Stomach (tissue), 9 donors: ENCODE results near the gene OPN5. TPM values are rescaled to one million over a fixed set of nuclear protein-coding genes. Genes with fewer than 3 reads are reported as not detected.

Experiments
- DNase-seq, 2 donors: peaks; one replicate each; pipeline versions ENCODE4 v3.0.0 to v3.0.0-alpha.2; 2013 to 2019
- H3K27ac ChIP-seq, 5 donors: fragments of 200-600 bp in 4 of 5; sonication (generic) in 4 of 5; one replicate each; pipeline ENCODE4 v1.5.1; 2013 to 2019; ENCODE audit warnings: mild to moderate bottlenecking in 1 of 5, moderate library complexity in 1 of 5
- H3K27me3 ChIP-seq, 3 donors: fragments of 200-600 bp; sonication (generic); one replicate each; pipeline ENCODE4 v1.5.1; 2017 to 2019; ENCODE audit warnings: mixed run types in 1 of 3
- H3K36me3 ChIP-seq, 4 donors: fragments of 200-600 bp; sonication (generic); 1 replicate in 3 of 4; 2 replicates in 1 of 4; pipeline ENCODE4 v1.5.1; 2016 to 2019
- H3K4me1 ChIP-seq, 4 donors: fragments of 200-600 bp; sonication (generic); one replicate each; pipeline ENCODE4 v1.5.1; 2016 to 2019
- H3K4me3 ChIP-seq, 4 donors: fragments of 200-600 bp; sonication (generic) in 3 of 4; one replicate each; pipeline ENCODE4 v1.5.1; 2016 to 2019; ENCODE audit warnings: mild to moderate bottlenecking in 1 of 4
- H3K9me3 ChIP-seq, 4 donors: fragments of 200-600 bp; sonication (generic); one replicate each; pipeline ENCODE4 v1.5.1; 2016 to 2019
- CTCF ChIP-seq, 7 experiments: fragments of 450-650 bp in 4 of 7; fragments of 200-600 bp in 3 of 7; sonication (generic) in 3 of 7; IDR thresholded peaks; one replicate each; pipeline ENCODE4 v1.5.1; 2016 to 2019; ENCODE audit warnings: antibody characterized with exemption in 7 of 7, control low read depth in 2 of 7, mild to moderate bottlenecking in 1 of 7
- EP300 ChIP-seq: sonication (generic); formaldehyde crosslinking; IDR thresholded peaks from one replicate; pipeline ENCODE4 v1.6.1; 2017; ENCODE audit warnings: antibody characterized with exemption
- POLR2A ChIP-seq, 4 donors: fragments of 450-650 bp; IDR thresholded peaks; one replicate each; pipeline ENCODE4 v1.6.1; 2016; ENCODE audit warnings: antibody characterized with exemption in 4 of 4, control low read depth in 2 of 4, mild to moderate bottlenecking in 1 of 4, moderate library complexity in 1 of 4
- POLR2AphosphoS5 ChIP-seq, 3 donors: sonication (generic); formaldehyde crosslinking; IDR thresholded peaks; one replicate each; pipeline ENCODE4 v1.6.1; 2016; ENCODE audit warnings: antibody characterized with exemption in 3 of 3
- WGBS, 5 donors: extraction: QIAGEN DNeasy Blood & Tissue Kit in 3 of 5; methylation state at CpG; one replicate each; pipeline versions ENCODE4 v1.1.5 to v1.1.7; 2013 to 2018; 5-methylcytosine and 5-hydroxymethylcytosine counted together
- intact Hi-C: fragments of 100-400 bp; cut with DNase I; formaldehyde crosslinking; loops from one replicate; pipeline ENCODE4 v1.15.1; 2023; ENCODE audit warnings: low total_unique reads
- polyA plus RNA-seq, 3 donors: library from polyadenylated mRNA; stranded (reverse); fragments of 200-250 nt; gene quantifications; one replicate each; pipeline ENCODE4 v1.2.3, GENCODE V29; 2013
- total RNA-seq, 5 donors: library from RNA; depleted of rRNA; stranded (reverse); fragments of >200 nt; gene quantifications; one replicate each; pipeline versions ENCODE4 v1.1.0 to v1.2.3, GENCODE V29; 2014 to 2016
- donor health status: healthy with polysubstance abuse.
- donor health status: Bipolar disorder and iron deficiency.
- donor health status: healthy.

OPN5 gene
- total and polyA plus RNA-seq, 8 donors: 0.19 TPM; not detected in 7

DNA sequence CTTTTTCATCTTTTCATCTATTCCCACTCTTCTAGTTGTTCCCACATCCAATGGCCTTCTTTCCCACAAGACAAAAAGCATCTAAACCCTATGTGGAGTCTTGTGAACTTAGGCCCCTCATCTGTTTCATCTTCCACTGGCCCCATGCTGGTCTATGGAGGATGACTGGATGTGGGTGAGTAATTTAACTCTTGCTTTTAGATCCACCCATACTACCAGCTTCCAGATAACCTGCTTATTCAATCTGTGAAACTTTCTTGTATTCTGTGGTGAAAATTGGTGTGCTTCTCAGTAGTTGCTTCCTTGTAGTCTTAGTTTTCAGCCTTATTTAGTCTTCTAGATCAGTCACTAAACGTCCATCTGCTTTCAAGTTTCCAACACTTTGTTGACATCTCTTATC, 64.9 kb downstream of the OPN5 start:
- no peak for DNase-seq
- no peaks in the 10 kb centered on the region for H3K4me1 ChIP-seq
- H3K36me3 ChIP-seq: no peaks in the 10 kb centered on the region
- TF ChIP-seq POLR2A (IDR thresholded peaks at IDR 0.05): no peak
- TF ChIP-seq EP300: no peak
- TF ChIP-seq POLR2AphosphoS5 (IDR thresholded peaks at IDR 0.05): no peak
- TF ChIP-seq CTCF (IDR thresholded peaks at IDR 0.05): no peak
- H3K27ac ChIP-seq: no peak overlapping the region
- no peaks in the 10 kb centered on the region for H3K27me3 ChIP-seq
- intact Hi-C loops: no loop called here
- 19 to 46% (median 45%) methylated on average over 1 of the region's 1 CpG for WGBS, 5 donors
- no peaks in the 10 kb centered on the region for H3K9me3 ChIP-seq
- no peak overlapping the region for H3K4me3 ChIP-seq

- no peaks in the 10 kb centered on the region for H3K27me3 ChIP-seq
- no peaks in the 10 kb centered on the region for H3K4me1 ChIP-seq
- H3K9me3 ChIP-seq: no peaks in the 10 kb centered on the region
- no peaks in the 10 kb centered on the region for H3K36me3 ChIP-seq
- H3K4me3 ChIP-seq: no peak overlapping the region
- TF ChIP-seq EP300 (no peak), CTCF (IDR thresholded peaks at IDR 0.05) (no peak), POLR2AphosphoS5 (IDR thresholded peaks at IDR 0.05) (no peak), POLR2A (IDR thresholded peaks at IDR 0.05) (no peak)
- intact Hi-C loops: no loop called here
- DNase-seq: no peak
- 73 to 80% (median 78%) methylated on average over 1 of the region's 1 CpG for WGBS, 5 donors
- no peak overlapping the region for H3K27ac ChIP-seq
These were observed 69.3 kb downstream of the OPN5 start for GRCh38 chr6:47851091-47851490.

DNA sequence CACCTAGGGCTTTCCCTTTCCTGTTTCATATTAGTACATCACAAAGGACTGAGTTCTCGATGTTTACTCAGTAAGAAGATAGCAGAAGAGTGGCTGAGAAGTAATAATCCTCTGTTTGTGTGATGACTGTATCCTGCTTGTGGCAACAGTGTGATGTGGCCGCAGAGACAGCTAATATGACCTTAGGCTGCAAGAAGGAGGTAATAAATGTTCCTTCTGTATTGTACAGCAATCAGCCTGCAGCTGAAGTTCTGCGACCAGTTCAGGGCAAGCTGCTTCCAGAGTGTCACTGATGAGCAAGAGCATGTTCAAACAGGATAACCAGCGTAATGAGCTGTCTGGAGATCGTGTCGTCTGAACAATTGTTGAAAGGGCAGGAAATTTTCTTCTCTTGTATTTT, 70.9 kb downstream of the OPN5 start:
- 74 to 86% (median 78%) methylated on average over 6 of the region's 6 CpGs for WGBS, 5 donors
- H3K4me3 ChIP-seq: no peak overlapping the region
- no peaks in the 10 kb centered on the region for H3K4me1 ChIP-seq
- no peak overlapping the region for H3K27ac ChIP-seq
- TF ChIP-seq EP300 (no peak), POLR2AphosphoS5 (IDR thresholded peaks at IDR 0.05) (no peak), POLR2A (IDR thresholded peaks at IDR 0.05) (no peak)
- no peak for DNase-seq
- H3K27me3 ChIP-seq: no peaks in the 10 kb centered on the region
- H3K9me3 ChIP-seq: no peaks in the 10 kb centered on the region
- intact Hi-C loops: no loop called here
- H3K36me3 ChIP-seq: no peaks in the 10 kb centered on the region

GRCh38 chr6:47853766-47854165, 71.9 kb downstream of the OPN5 start:
- Histone ChIP-seq H3K4me3 (no peak overlapping the region), H3K36me3 (no peaks in the 10 kb centered on the region), H3K4me1 (no peaks in the 10 kb centered on the region), H3K9me3 (no peaks in the 10 kb centered on the region), H3K27ac (no peak overlapping the region), H3K27me3 (no peaks in the 10 kb centered on the region)
- 80 to 90% (median 85%) methylated on average over 3 of the region's 3 CpGs for WGBS, 5 donors
- peak in 1 of 2 donors; percentile 5 for DNase-seq
- no peak for TF ChIP-seq POLR2AphosphoS5 (IDR thresholded peaks at IDR 0.05)
- no peak for TF ChIP-seq CTCF (IDR thresholded peaks at IDR 0.05)
- no peak for TF ChIP-seq EP300
- TF ChIP-seq POLR2A (IDR thresholded peaks at IDR 0.05): no peak
- intact Hi-C loops: no loop called here

DNA sequence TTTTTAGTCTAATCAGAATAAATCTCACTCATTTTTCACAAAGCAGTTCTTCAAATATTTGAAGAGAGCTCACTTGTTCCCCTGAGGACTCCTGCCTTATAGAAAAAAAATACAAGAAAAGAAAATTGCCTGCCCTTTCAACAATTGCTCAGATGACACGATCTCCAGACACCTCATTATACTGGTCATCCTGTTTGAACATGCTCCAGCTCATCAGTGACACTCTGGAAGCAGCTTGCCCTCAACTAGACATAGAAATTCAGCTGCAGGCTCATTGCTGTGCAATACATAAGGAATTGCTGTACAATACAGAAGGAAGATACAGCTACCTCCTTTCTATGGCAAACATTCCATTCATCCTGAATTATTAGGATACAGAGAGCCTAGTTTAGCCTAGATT, 73.1 kb downstream of the OPN5 start:
- 32 to 55% (median 49%) methylated on average over 1 of the region's 1 CpG for WGBS, 5 donors
- H3K27ac ChIP-seq: no peak overlapping the region
- no peak for DNase-seq
- H3K9me3 ChIP-seq: no peaks in the 10 kb centered on the region
- H3K36me3 ChIP-seq: no peaks in the 10 kb centered on the region
- intact Hi-C loops: no loop called here
- no peaks in the 10 kb centered on the region for H3K4me1 ChIP-seq
- H3K4me3 ChIP-seq: no peak overlapping the region
- H3K27me3 ChIP-seq: no peaks in the 10 kb centered on the region
- TF ChIP-seq EP300 (no peak), POLR2AphosphoS5 (IDR thresholded peaks at IDR 0.05) (no peak), CTCF (IDR thresholded peaks at IDR 0.05) (no peak), POLR2A (IDR thresholded peaks at IDR 0.05) (no peak)
